ENCODE measurements around the gene AIFM2. TPM values are rescaled to one million over a fixed set of nuclear protein-coding genes. Genes with fewer than 3 reads are reported as not detected.

Gene AIFM2
- total RNA-seq, 1 donor from 2014 or later = 0.74 TPM

DNA sequence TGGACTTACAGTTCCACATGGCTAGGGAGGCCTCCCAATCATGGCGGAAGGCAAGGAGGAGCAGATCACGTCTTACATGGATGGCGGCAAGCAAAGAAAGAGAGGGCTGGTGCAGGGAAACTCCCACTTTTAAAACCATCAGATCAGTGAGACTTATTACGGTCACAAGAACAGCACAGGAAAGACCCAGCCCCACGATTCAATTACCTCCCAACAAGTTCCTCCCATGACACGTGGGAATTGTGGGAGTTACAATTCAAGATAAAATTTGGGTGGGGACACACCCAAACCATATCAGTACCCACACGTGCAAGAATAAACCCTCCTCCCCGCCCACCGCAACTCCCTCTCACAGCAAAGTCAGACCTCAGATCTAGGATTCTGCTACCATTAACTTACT lies 4.5 kb upstream of the AIFM2 start:
- Mint-ChIP-seq H3K4me1 (ENCODE audit: low read depth, unreplicated experiment) (peaks cover 4% of the 10 kb centered on the region), H3K36me3 (ENCODE audit: unreplicated experiment) (peaks cover 7% of the 10 kb centered on the region), H3K9me3 (ENCODE audit: unreplicated experiment) (peaks cover 4% of the 10 kb centered on the region), H3K27ac (ENCODE audit: unreplicated experiment) (no peak overlapping the region), H3K4me3 (ENCODE audit: unreplicated experiment) (no peak overlapping the region), H3K27me3 (ENCODE audit: unreplicated experiment) (peaks cover 17% of the 10 kb centered on the region)
- TF ChIP-seq, protein P1, sequence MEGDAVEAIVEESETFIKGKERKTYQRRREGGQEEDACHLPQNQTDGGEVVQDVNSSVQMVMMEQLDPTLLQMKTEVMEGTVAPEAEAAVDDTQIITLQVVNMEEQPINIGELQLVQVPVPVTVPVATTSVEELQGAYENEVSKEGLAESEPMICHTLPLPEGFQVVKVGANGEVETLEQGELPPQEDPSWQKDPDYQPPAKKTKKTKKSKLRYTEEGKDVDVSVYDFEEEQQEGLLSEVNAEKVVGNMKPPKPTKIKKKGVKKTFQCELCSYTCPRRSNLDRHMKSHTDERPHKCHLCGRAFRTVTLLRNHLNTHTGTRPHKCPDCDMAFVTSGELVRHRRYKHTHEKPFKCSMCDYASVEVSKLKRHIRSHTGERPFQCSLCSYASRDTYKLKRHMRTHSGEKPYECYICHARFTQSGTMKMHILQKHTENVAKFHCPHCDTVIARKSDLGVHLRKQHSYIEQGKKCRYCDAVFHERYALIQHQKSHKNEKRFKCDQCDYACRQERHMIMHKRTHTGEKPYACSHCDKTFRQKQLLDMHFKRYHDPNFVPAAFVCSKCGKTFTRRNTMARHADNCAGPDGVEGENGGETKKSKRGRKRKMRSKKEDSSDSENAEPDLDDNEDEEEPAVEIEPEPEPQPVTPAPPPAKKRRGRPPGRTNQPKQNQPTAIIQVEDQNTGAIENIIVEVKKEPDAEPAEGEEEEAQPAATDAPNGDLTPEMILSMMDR (IDR thresholded peaks at IDR 0.05; ENCODE audit: partially characterized antibody, unreplicated experiment) = no peak
- no peak for DNase-seq

DNA sequence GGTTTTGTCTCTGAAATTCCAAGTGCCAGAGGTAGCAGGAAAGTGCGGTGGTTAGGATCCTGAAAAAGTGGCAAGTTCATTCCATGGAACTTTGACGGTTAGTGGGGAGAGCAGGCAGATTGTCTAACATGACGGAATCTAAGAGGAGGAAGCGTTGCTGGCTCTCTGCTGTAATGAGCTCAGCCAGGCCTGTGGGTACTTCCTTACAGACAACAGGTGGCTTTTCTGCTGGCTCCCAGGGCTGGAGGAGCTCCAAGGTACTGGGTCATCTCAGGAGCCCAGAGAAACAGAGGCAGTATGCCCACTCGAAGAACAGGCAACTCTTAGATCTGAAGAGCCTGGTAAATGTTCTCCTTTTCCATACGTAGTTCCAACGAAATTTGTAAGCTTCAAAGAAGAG lies 3.1 kb upstream of the AIFM2 start:
- Mint-ChIP-seq H3K27ac (ENCODE audit: unreplicated experiment) (no peak overlapping the region), H3K9me3 (ENCODE audit: unreplicated experiment) (peaks cover 4% of the 10 kb centered on the region), H3K27me3 (ENCODE audit: unreplicated experiment) (peaks cover 18% of the 10 kb centered on the region), H3K36me3 (ENCODE audit: unreplicated experiment) (peaks cover 7% of the 10 kb centered on the region), H3K4me1 (ENCODE audit: low read depth, unreplicated experiment) (peaks cover 4% of the 10 kb centered on the region), H3K4me3 (ENCODE audit: unreplicated experiment) (no peak overlapping the region)
- TF ChIP-seq, protein P1 (IDR thresholded peaks at IDR 0.05; ENCODE audit: partially characterized antibody, unreplicated experiment) = no peak
- no peak for DNase-seq

DNA sequence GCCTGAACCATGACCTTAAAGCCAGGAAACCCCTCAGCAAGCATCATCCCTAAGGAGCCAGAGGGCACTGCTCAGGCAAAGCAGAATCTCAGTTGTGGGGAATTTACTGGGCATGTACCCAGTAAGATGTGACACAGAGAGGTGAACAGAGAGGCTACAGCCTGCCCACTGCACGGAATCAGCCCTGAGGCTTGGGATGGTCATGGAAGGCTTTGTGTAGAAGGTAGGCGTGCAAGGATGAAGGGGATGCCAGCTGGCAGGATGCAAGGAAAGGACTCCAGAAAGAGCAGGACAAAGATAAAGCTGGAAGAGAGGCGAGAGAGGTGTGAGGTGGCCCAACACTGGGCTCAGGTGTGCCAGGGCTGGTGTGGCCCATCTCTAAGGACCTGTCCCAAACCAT lies 2.4 kb upstream of the AIFM2 start:
- Mint-ChIP-seq H3K4me1 (ENCODE audit: low read depth, unreplicated experiment) (peaks cover 4% of the 10 kb centered on the region), H3K36me3 (ENCODE audit: unreplicated experiment) (peaks cover 7% of the 10 kb centered on the region), H3K9me3 (ENCODE audit: unreplicated experiment) (peaks cover 4% of the 10 kb centered on the region), H3K27ac (ENCODE audit: unreplicated experiment) (no peak overlapping the region), H3K4me3 (ENCODE audit: unreplicated experiment) (no peak overlapping the region), H3K27me3 (ENCODE audit: unreplicated experiment) (peaks cover 18% of the 10 kb centered on the region)
- TF ChIP-seq, protein P1 (IDR thresholded peaks at IDR 0.05; ENCODE audit: partially characterized antibody, unreplicated experiment) = no peak
- DNase-seq = no peak

DNA sequence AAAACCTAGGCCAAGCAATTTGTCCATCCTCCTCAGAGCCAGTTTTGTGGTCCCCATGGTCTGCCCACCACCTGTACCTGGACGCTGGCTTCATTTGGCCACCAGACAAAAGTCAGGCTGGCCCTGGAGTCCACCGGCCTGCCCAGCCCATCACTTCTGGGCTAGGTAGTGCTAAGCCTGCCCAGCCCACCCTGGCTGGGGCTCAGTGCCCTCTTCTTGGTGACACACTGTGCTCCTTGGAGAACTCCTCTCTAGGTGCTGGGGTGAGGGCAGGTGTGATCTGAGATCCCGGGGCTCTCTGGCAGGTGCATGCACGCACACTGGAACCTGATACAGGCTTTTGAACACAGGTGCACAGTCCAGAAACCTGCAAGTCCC lies 1.1 kb downstream of the AIFM2 start:
- peak overlapping the region; percentile 81 for H3K4me3 Mint-ChIP-seq (ENCODE audit: unreplicated experiment)
- H3K4me1 Mint-ChIP-seq (ENCODE audit: low read depth, unreplicated experiment) = peaks cover 2% of the 10 kb centered on the region
- no peak overlapping the region for H3K27ac Mint-ChIP-seq (ENCODE audit: unreplicated experiment)
- H3K36me3 Mint-ChIP-seq (ENCODE audit: unreplicated experiment) = no peaks in the 10 kb centered on the region
- DNase-seq = no peak
- H3K9me3 Mint-ChIP-seq (ENCODE audit: unreplicated experiment) = peaks cover 3% of the 10 kb centered on the region
- TF ChIP-seq, protein P1 (IDR thresholded peaks at IDR 0.05; ENCODE audit: partially characterized antibody, unreplicated experiment) = no peak
- H3K27me3 Mint-ChIP-seq (ENCODE audit: unreplicated experiment) = peaks cover 20% of the 10 kb centered on the region

DNA sequence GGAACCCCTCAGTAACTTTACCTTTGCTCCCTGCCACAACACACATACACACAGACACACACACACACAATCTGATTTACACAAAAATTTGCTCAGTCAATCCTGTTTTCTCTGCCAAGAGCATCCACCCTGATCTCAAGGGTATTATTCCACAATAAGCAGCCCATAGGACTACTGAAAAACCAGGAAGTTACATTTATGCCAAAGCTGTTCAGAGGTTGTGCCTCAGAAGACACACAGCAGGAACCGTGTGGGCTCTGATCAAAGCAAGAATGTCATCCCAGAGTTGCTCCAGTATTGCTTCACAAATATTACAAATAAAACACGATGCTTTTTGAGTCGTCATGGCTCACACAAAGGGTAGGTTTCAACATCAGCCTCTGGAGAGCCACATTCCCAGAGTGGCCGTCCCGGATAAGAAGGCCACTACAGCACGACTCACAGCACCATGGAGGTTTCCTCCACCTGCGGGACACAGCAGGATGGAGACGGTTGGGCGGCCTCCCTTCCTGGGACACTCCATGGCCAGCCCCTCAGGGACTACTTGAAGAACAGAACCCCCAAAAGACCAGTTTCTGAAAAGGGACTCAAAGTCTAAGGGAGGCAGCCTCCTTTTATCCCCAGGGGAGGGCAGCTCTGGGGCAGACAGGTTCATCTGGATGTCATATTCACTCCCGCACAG lies 1.6 kb downstream of the AIFM2 start:
- TF ChIP-seq, protein P1 (IDR thresholded peaks at IDR 0.05; ENCODE audit: partially characterized antibody, unreplicated experiment) = no peak
- Mint-ChIP-seq H3K27ac (ENCODE audit: unreplicated experiment) (no peak overlapping the region), H3K27me3 (ENCODE audit: unreplicated experiment) (peaks cover 17% of the 10 kb centered on the region), H3K36me3 (ENCODE audit: unreplicated experiment) (no peaks in the 10 kb centered on the region), H3K4me1 (ENCODE audit: low read depth, unreplicated experiment) (peaks cover 2% of the 10 kb centered on the region), H3K9me3 (ENCODE audit: unreplicated experiment) (peaks cover 3% of the 10 kb centered on the region), H3K4me3 (ENCODE audit: unreplicated experiment) (no peak overlapping the region)
- no peak for DNase-seq

All from glutamatergic neuron (in vitro differentiated cells).